H1 (cell line): ENCODE results near the gene RNU7-1. TPM values are rescaled to one million over a fixed set of nuclear protein-coding genes. Genes with fewer than 3 reads are reported as not detected.

Source experiments
- GABPA ChIP-seq: IDR thresholded peaks from 2 replicates; pipeline ENCODE4 v1.6.1; 2011; ENCODE audit warnings: mild to moderate bottlenecking, low read length, moderate library complexity, borderline replicate concordance; ENCODE audit not compliant: insufficient read depth
- RAD21 ChIP-seq, 2 experiments: IDR thresholded peaks in 1 of 2; conservative IDR thresholded peaks in 1 of 2; 2 replicates each; pipeline ENCODE4 v1.6.1; 2011; ENCODE audit warnings: low read depth in 2 of 2, low read length in 2 of 2, improper control_type of control experiment in 1 of 2, inconsistent platforms in 1 of 2, mild to moderate bottlenecking in 1 of 2, moderate library complexity in 1 of 2
- SIN3A ChIP-seq, 2 experiments: IDR thresholded peaks in 1 of 2; conservative IDR thresholded peaks in 1 of 2; 2 replicates each; pipeline ENCODE4 v1.6.1; 2011 to 2012; ENCODE audit warnings: low read length in 2 of 2, improper control_type of control experiment in 1 of 2, low read depth in 1 of 2, mild to moderate bottlenecking in 1 of 2
- SIX5 ChIP-seq: IDR thresholded peaks from 2 replicates; pipeline ENCODE4 v1.6.1; 2011; ENCODE audit warnings: mild to moderate bottlenecking, low read depth, low read length
- SP1 ChIP-seq: IDR thresholded peaks from 2 replicates; pipeline ENCODE4 v1.6.1; 2011; ENCODE audit warnings: low read depth, low read length
- SP2 ChIP-seq: IDR thresholded peaks from 2 replicates; pipeline ENCODE4 v1.6.1; 2012; ENCODE audit warnings: mild to moderate bottlenecking, low read length, inconsistent platforms
- polyA plus RNA-seq, 7 experiments: library from polyadenylated mRNA; depleted of rRNA in 3 of 7; stranded (reverse) in 5 of 7; unstranded in 2 of 7; fragments of >200 nt in 5 of 7; fragments of 200-250 nt in 2 of 7; gene quantifications; 1 replicate in 5 of 7; 2 replicates in 1 of 7; 4 replicates in 1 of 7; pipeline versions ENCODE4 v1.2.1 to v1.2.3, GENCODE V29; 2011 to 2013; ENCODE audit warnings: missing spikeins in 2 of 7, mixed read lengths in 2 of 7
- total RNA-seq: library from RNA; stranded (reverse); fragmentation: NEBNext Ultra II Directional; extraction: Animal tissue kit (Norgen Biotek cat#: 25700); gene quantifications from 2 replicates; pipeline ENCODE4 v1.2.1, GENCODE V29; 2021
- TF ChIP-seq, protein P1 (sequence below): fragments of 300-600 bp; sonication (generic); IDR thresholded peaks from 2 replicates; pipeline ENCODE4 v1.7.1; 2012; ENCODE audit warnings: low read length, moderate library complexity, mild to moderate bottlenecking, inconsistent platforms; ENCODE audit not compliant: insufficient replicate concordance

RNU7-1 gene
- total and polyA plus RNA-seq, 2 of the 8 experiments (the other 6 are each of a cell fraction or from before 2014, with no cell fraction given), result not detected

- TF ChIP-seq SIN3A (conservative IDR thresholded peaks at IDR 0.05 in 1 of 2, IDR thresholded peaks at IDR 0.05 in 1 of 2; ENCODE audit: low read depth in 1 of 2, low read length in 2 of 2) (peak in 1 of 2 experiments; percentile 91; a peak in 1 of 4 replicates), SP1 (peak; percentile 89), SIX5 (no peak), RAD21 (IDR thresholded peaks at IDR 0.05 in 1 of 2, conservative IDR thresholded peaks at IDR 0.05 in 1 of 2; ENCODE audit: low read depth in 2 of 2, low read length in 2 of 2) (no peak), GABPA (peak; percentile 57; the same call in 1 of the 2 replicates), SP2 (no peak)
- TF ChIP-seq, protein P1, sequence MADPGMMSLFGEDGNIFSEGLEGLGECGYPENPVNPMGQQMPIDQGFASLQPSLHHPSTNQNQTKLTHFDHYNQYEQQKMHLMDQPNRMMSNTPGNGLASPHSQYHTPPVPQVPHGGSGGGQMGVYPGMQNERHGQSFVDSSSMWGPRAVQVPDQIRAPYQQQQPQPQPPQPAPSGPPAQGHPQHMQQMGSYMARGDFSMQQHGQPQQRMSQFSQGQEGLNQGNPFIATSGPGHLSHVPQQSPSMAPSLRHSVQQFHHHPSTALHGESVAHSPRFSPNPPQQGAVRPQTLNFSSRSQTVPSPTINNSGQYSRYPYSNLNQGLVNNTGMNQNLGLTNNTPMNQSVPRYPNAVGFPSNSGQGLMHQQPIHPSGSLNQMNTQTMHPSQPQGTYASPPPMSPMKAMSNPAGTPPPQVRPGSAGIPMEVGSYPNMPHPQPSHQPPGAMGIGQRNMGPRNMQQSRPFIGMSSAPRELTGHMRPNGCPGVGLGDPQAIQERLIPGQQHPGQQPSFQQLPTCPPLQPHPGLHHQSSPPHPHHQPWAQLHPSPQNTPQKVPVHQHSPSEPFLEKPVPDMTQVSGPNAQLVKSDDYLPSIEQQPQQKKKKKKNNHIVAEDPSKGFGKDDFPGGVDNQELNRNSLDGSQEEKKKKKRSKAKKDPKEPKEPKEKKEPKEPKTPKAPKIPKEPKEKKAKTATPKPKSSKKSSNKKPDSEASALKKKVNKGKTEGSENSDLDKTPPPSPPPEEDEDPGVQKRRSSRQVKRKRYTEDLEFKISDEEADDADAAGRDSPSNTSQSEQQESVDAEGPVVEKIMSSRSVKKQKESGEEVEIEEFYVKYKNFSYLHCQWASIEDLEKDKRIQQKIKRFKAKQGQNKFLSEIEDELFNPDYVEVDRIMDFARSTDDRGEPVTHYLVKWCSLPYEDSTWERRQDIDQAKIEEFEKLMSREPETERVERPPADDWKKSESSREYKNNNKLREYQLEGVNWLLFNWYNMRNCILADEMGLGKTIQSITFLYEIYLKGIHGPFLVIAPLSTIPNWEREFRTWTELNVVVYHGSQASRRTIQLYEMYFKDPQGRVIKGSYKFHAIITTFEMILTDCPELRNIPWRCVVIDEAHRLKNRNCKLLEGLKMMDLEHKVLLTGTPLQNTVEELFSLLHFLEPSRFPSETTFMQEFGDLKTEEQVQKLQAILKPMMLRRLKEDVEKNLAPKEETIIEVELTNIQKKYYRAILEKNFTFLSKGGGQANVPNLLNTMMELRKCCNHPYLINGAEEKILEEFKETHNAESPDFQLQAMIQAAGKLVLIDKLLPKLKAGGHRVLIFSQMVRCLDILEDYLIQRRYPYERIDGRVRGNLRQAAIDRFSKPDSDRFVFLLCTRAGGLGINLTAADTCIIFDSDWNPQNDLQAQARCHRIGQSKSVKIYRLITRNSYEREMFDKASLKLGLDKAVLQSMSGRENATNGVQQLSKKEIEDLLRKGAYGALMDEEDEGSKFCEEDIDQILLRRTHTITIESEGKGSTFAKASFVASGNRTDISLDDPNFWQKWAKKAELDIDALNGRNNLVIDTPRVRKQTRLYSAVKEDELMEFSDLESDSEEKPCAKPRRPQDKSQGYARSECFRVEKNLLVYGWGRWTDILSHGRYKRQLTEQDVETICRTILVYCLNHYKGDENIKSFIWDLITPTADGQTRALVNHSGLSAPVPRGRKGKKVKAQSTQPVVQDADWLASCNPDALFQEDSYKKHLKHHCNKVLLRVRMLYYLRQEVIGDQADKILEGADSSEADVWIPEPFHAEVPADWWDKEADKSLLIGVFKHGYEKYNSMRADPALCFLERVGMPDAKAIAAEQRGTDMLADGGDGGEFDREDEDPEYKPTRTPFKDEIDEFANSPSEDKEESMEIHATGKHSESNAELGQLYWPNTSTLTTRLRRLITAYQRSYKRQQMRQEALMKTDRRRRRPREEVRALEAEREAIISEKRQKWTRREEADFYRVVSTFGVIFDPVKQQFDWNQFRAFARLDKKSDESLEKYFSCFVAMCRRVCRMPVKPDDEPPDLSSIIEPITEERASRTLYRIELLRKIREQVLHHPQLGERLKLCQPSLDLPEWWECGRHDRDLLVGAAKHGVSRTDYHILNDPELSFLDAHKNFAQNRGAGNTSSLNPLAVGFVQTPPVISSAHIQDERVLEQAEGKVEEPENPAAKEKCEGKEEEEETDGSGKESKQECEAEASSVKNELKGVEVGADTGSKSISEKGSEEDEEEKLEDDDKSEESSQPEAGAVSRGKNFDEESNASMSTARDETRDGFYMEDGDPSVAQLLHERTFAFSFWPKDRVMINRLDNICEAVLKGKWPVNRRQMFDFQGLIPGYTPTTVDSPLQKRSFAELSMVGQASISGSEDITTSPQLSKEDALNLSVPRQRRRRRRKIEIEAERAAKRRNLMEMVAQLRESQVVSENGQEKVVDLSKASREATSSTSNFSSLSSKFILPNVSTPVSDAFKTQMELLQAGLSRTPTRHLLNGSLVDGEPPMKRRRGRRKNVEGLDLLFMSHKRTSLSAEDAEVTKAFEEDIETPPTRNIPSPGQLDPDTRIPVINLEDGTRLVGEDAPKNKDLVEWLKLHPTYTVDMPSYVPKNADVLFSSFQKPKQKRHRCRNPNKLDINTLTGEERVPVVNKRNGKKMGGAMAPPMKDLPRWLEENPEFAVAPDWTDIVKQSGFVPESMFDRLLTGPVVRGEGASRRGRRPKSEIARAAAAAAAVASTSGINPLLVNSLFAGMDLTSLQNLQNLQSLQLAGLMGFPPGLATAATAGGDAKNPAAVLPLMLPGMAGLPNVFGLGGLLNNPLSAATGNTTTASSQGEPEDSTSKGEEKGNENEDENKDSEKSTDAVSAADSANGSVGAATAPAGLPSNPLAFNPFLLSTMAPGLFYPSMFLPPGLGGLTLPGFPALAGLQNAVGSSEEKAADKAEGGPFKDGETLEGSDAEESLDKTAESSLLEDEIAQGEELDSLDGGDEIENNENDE, result peak; percentile 70
Measured at GRCh38 chr12:6943722-6944380, at the start of gene RNU7-1, which contains the start of gene C12orf57 (continued).
